ENCODE results near the gene HS6ST1. TPM values are rescaled to one million over a fixed set of nuclear protein-coding genes. Genes with fewer than 3 reads are reported as not detected.
A peak's percentile ranks its signal among the peaks of the same experiment; 100 is the strongest.

The HS6ST1 gene
- total RNA-seq, 3 donors from 2014 or later (not counting 1 experiment from before 2014, with no cell fraction given) = 18.9 to 35.9 (median 28.8) TPM

- ATAC-seq = no peak
- peak overlapping the region; percentile 89 for H3K4me3 Mint-ChIP-seq
These were observed 5.6 kb upstream of the HS6ST1 start for GRCh38 chr2:128324008-128324896.

GRCh38 chr2:128323555-128323931 is 4.9 kb upstream of the HS6ST1 start:
- no peak overlapping the region for H3K27ac ChIP-seq (ENCODE audit: low read length)
- peaks cover 15 to 18% of the 10 kb centered on the region in 2 donors for H3K4me1 Mint-ChIP-seq
- H3K9me3 ChIP-seq (ENCODE audit: control insufficient read depth, insufficient read depth, low read length) = no peaks in the 10 kb centered on the region
- intact Hi-C loops (cut with micrococcal nuclease) = no loop called here
- no peak overlapping the region for H3K4me3 ChIP-seq (ENCODE audit: low read length)
- no peaks in the 10 kb centered on the region for H3K36me3 ChIP-seq (ENCODE audit: control insufficient read depth, insufficient read depth, low read length)
- peak overlapping the region; percentile 89 for H3K4me3 Mint-ChIP-seq
- no peak for TF ChIP-seq CTCF (IDR thresholded peaks at IDR 0.05)
- H3K27me3 ChIP-seq (ENCODE audit: control insufficient read depth, insufficient read depth, low read length) = no peaks in the 10 kb centered on the region
- WGBS (ENCODE audit: insufficient coverage) = 86% methylated on average over 8 of the region's 8 CpGs
- peaks cover 0 to 8% of the 10 kb centered on the region in 2 donors for H3K27me3 Mint-ChIP-seq (ENCODE audit: low read depth in 2 of 2)
- ATAC-seq (no peak), DNase-seq (peak in 1 of 2 donors; percentile 12)
- H3K36me3 Mint-ChIP-seq = no peaks in the 10 kb centered on the region
- peaks cover 19% of the 10 kb centered on the region for H3K4me1 ChIP-seq (ENCODE audit: control insufficient read depth, insufficient read depth, low read length)
- H3K27ac Mint-ChIP-seq = peak overlapping the region; percentile 56 to 68
- H3K9me3 Mint-ChIP-seq = no peaks in the 10 kb centered on the region

More at GRCh38 chr2:128324008-128324896, 5.6 kb upstream of the HS6ST1 start:
- Mint-ChIP-seq H3K27ac (peak overlapping the region; percentile 56 to 68), H3K9me3 (no peaks in the 10 kb centered on the region), H3K36me3 (no peaks in the 10 kb centered on the region), H3K4me1 (peaks cover 15 to 18% of the 10 kb centered on the region in 2 donors), H3K27me3 (ENCODE audit: low read depth in 2 of 2) (peaks cover 0 to 8% of the 10 kb centered on the region in 2 donors)
- Histone ChIP-seq H3K36me3 (ENCODE audit: control insufficient read depth, insufficient read depth, low read length) (no peaks in the 10 kb centered on the region), H3K9me3 (ENCODE audit: control insufficient read depth, insufficient read depth, low read length) (no peaks in the 10 kb centered on the region), H3K4me1 (ENCODE audit: control insufficient read depth, insufficient read depth, low read length) (peaks cover 17% of the 10 kb centered on the region), H3K4me3 (ENCODE audit: low read length) (no peak overlapping the region), H3K27ac (ENCODE audit: low read length) (no peak overlapping the region), H3K27me3 (ENCODE audit: control insufficient read depth, insufficient read depth, low read length) (no peaks in the 10 kb centered on the region)
- intact Hi-C loops (cut with micrococcal nuclease) = no loop called here
- DNase-seq = peak in 1 of 2 donors; percentile 12
- 95% methylated on average over 11 of the region's 11 CpGs for WGBS (ENCODE audit: insufficient coverage)
- TF ChIP-seq CTCF (IDR thresholded peaks at IDR 0.05) = no peak

- Histone ChIP-seq H3K27me3 (ENCODE audit: control insufficient read depth, insufficient read depth, low read length) (no peaks in the 10 kb centered on the region), H3K27ac (ENCODE audit: low read length) (no peak overlapping the region), H3K4me1 (ENCODE audit: control insufficient read depth, insufficient read depth, low read length) (peaks cover 19% of the 10 kb centered on the region), H3K9me3 (ENCODE audit: control insufficient read depth, insufficient read depth, low read length) (no peaks in the 10 kb centered on the region), H3K4me3 (ENCODE audit: low read length) (no peak overlapping the region), H3K36me3 (ENCODE audit: control insufficient read depth, insufficient read depth, low read length) (no peaks in the 10 kb centered on the region)
- peak overlapping the region; percentile 56 to 68 for H3K27ac Mint-ChIP-seq
- WGBS (ENCODE audit: insufficient coverage) = 91% methylated on average over 29 of the region's 29 CpGs
- intact Hi-C loops (cut with micrococcal nuclease) = no loop called here
- H3K36me3 Mint-ChIP-seq = no peaks in the 10 kb centered on the region
- peaks cover 0 to 8% of the 10 kb centered on the region in 2 donors for H3K27me3 Mint-ChIP-seq (ENCODE audit: low read depth in 2 of 2)
- no peak for TF ChIP-seq CTCF (IDR thresholded peaks at IDR 0.05)
- peaks cover 15 to 18% of the 10 kb centered on the region in 2 donors for H3K4me1 Mint-ChIP-seq
- peak overlapping the region; percentile 89 for H3K4me3 Mint-ChIP-seq
- ATAC-seq (no peak), DNase-seq (peak in 1 of 2 donors; percentile 15)
- H3K9me3 Mint-ChIP-seq = no peaks in the 10 kb centered on the region
These were observed 4.3 kb upstream of the HS6ST1 start for GRCh38 chr2:128322715-128323554.

All from natural killer cell (primary cell).